Measurements from ENCODE around the gene RBP5.
A peak's percentile ranks its signal among the peaks of the same experiment; 100 is the strongest.

RBP5 gene, protein sequence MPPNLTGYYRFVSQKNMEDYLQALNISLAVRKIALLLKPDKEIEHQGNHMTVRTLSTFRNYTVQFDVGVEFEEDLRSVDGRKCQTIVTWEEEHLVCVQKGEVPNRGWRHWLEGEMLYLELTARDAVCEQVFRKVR

DNA sequence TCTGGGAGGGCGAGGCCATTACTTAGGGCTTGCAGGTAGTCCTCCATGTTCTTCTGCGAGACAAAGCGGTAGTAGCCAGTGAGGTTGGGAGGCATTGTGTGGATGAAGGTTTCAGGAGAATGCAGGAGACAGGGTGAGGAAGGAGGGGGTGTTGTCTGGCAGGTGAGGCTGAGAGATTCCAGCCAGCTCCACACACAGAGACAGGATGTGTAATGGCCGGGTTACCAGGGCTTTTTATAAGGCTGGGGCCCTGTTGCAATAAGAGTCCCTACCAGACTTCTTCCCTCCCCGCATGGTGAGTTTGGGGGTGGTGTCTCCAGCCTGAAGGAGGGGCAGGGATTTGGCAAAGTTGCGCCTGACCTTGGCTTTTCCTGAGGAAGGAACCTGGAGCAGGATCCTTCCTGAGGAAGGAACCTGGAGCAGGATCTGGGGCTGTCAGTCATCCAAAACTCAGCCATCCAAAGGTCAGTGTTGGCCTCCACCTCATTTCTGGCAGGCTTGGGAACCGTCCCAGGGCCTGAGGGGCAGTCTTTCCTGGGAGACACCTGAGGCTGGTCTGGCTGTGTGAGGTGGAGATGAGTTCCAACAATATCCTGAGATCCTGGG lies at the start of gene RBP5:
RBP5 (minus strand) TSS at position 209 of the 606 bp plus-strand sequence; CDS start at position 95, 114 bp downstream.
- no peak for ATAC-seq

DNA sequence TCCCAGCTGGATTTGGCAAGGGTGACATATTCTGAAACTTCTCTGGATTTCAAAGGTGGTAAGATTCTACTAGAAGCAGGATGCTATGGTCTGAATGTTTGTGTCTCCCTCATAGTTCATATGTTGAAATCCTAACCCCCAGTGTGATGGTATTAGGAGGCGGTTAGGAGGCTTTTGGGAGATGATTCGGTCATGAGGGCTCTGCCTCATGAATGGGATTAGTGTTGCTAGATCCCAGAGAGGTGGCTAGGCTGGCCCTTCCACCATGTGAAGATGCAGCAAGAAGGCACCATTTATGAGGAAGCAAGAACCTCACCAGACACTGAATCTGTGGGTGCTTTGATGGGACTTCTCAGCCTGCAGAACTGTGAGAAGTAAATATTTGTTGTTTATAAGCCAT lies 49.8 kb upstream of the RBP5 start:
- ATAC-seq = no peak

DNA sequence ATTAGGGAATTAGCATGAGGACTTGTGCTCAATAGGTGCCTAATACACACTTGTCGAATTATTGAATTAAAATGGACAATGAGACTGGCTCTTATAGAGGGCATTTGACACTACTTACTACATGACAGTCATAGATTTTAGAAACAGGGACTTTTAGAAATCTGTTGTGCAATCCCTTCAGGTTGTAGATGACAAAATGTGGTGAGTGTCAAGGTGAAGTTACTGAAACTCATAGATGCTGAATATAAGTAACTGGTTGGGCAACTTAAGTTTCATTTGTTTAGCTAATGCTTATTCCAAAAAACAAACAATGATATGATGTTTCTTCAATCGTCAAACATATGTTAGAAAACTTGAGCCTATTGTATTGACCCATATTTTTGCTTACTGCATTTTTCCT lies 47.9 kb upstream of the RBP5 start:
- ATAC-seq = no peak

DNA sequence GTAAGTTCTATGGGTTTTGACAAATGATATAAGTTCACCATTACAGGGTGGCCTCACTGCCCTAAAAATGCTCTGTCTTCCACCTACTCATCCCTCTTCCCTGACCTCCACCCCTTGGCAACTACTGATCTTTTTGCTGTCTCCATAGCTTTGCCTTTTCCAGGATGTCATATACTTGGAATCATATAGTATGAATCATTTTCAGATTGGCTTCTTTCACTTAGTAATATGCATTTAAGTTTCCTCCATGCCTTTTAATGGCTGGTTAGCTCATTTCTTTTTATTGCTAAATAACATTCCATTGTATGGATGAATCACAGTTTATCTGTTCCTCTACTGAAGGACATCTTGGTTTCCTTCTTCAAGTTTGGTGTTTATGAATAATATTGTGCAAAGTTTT lies 46.8 kb upstream of the RBP5 start:
- ATAC-seq = no peak

DNA sequence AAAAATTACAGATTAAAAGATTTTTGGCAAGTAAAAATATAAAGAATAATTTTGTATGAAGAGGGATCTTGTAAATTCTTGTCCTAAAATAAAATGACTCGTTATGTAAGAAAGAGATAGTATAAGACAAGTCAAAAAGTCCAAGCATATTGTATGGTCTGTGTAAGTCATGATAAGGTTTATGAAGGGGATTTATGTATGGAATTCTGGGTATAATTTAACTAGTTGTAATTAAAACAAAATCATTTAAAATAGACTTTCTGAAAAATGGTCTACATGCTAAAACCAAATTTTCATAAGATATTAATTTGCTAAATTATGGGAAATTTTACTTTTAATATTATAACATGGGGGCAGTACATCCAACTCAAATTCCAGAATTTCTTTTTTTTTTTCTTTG lies 43.2 kb upstream of the RBP5 start:
- ATAC-seq = no peak

DNA sequence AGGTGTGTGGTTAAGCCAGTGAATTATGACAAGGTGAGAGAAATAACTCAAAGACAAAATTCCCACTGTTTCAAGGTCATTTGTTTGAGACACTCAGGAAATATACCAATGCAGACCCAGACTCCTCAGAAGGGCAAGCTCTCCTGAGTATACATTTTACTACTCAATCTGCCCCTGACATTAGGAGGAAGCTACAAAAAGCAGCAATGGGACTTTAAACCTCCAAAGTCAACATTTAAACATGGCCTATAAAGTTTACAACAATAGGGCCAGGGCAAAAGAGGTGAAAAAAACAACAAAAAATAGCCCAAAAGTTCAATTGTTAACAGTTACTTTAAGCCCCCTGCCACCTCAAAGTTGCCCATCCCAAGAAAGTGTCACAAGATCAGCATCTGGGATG lies 41.3 kb upstream of the RBP5 start:
- no peak for ATAC-seq

DNA sequence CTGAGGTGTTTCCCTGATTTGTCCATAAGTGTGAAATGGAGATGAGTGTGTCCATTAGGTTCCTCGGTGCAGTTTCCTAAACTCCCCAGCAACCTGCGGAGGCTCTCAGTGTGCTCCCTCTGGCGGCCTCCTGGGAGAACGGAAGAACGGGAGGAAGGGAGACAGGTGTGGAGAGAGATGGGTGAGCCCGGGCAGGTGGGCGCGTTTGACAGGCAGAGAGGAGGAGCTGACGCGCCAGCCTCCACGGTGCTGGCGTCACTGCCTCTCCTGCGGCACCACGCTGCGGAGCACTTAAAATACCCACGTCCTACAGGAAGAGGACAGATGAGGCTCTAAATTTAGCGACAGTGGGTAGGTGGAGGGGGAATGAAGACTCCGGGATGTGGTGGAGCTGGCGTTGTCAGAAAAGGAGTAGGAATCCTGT lies 34.0 kb upstream of the RBP5 start:
- ATAC-seq = peak; percentile 51 to 63

DNA sequence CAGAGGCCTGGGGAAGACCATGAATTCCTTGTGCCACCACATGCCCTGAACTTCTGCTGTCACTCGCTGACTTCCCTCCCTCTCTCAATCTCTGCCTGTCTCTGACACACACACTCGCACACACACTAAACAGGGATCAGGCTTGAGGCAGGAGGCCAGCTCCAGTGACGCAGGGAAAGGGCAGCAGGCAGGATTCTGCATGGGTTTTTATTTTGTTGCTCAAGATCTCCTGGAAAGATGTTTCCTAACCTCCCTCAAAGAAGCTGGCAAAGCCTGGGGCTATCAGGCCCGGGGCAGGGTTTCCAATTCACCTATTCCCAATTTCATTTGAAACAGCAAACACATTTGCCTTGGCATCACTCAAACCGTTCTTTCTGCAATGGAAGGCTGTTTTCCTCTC lies 33.1 kb upstream of the RBP5 start:
- ATAC-seq = no peak

DNA sequence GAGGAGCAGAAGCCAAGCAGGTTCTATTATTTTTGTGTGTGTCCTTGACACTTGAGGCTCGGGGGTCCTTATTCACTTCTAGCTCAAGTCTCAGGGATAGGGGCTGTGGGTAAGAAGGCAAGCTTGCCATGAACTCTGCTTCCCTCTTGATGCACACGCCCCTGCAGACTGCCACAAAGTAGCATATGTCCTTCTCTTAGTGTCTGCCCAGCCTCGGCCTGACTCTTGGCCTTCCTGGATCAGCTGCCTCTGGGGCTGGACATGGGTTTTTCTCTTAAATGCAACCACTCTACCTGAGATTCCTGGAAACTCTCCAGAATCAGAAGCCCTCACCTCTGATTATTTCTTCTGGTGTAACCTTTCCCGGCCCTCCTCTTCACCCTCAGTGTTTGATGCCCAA lies 32.6 kb upstream of the RBP5 start:
- no peak for ATAC-seq

DNA sequence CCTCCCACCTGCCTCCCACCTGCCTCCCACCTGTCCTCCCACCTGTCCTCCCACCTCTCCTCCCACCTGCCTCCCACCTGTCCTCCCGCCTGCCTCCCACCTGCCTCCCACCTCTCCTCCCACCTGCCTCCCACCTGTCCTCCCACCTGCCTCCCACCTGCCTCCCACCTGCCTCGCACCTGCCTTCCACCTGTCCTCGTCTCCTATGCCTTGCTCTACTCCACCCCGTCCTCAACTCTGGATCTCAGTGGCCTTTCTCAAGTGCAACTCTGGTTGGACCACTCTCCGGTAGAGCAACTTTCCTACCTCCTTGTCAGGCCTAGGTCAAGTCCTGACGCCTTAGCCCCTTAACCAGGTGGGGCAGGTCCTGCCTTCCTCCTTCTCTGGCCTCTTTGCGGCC lies 31.5 kb upstream of the RBP5 start:
- no peak for ATAC-seq

DNA sequence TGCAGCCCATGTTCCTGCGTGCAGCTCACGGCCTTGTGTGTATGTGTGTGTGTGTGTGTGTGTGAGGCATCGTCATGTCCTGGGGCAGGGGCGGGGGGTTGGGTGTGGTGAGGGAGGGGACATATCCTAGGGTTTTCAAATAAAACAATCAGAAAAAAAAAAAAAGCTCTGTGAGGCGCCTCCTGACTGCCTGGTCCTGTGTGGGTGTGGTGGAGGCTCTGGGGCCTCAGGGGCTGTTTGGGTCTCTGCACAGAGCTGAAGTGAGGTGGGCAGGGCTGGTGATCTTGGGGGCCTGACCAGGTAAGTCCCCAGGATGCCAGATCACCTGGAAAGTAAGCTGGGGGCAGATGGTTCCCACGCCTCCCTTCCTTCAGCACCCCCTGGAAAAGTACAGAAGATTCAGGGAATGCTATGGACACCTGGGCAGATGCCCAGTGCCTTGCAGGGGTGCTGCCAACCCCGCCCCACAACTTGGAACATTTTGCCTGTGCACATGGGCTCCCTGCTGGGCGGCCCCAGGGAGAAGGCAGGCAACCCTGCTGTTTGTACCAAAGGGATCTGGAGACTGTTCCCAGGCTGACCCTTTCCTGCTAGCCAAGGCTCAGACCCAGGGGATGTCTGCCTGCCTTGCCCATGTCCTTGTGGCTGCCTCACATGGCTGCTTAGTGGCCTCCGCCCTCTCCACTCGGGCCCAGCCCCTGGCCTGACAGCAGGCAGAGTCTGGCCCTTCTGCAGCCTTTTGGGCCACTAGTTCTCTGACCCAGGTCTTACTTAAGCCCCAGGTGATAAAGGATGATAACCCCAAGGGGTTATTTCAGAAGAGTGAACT lies 30.3 kb upstream of the RBP5 start:
- ATAC-seq = no peak

DNA sequence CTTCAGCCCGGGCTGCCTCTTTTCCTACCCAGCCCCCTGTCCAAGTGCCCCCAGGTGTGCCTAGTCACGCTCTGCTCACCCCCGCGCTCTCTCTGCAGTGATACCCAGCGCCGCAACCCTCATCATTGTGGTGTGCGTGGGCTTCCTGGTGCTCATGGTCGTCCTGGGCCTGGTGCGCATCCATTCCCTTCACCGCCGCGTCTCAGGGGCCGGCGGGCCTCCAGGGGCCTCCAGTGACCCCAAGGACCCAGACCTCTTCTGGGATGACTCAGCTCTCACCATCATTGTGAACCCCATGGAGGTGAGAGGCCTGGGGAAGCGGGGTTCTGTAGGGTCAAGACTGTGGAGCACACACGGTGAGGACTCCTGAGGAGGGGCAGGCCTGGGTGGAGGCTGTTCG lies 28.7 kb upstream of the RBP5 start:
- no peak for ATAC-seq

DNA sequence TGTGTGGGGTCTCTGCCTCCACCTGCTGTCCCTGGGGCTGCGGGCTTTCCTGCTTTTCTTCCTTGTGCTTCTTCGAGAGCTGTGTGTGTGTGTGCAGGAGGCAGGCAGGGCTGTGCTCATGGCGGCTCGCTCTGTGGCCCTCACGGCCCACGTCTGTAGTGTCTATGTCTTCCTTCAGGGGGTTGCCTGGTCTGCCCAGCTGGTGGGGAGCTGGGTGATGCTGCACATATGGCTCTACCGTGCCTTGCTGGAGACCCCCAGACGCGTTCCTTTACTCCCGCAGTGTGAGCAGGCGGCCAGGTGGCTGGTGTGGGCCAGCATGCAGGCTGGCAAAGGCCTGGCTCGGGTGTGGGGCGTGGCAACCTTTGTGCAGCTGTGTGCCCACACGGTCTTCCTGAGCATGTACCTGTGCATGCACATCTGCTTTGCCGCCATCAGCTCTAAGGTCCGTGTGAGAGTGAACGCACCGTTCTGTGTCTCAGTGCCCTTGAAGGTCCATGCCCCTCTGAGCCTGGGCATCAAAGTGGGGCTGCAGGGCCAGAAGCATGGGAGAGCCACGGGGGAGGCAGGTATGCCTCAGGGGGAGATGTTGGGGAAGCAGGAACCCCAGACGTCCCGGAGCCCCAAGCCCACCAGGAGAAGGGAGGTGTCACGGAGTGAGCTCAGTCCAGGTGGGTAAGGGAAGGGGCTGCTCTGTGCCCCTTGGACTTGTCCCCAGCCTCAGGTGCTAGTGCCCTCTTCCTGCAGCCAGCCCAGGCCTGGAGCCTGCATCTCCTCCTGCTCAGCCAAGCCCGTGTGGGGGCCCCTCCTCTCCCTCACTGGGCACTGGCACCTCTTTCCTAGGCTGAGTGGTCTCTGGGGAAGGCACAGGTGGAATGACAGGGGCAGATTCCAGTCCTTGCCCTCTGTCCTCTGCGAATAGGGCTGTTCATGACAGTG lies 27.8 kb upstream of the RBP5 start:
- no peak for ATAC-seq

DNA sequence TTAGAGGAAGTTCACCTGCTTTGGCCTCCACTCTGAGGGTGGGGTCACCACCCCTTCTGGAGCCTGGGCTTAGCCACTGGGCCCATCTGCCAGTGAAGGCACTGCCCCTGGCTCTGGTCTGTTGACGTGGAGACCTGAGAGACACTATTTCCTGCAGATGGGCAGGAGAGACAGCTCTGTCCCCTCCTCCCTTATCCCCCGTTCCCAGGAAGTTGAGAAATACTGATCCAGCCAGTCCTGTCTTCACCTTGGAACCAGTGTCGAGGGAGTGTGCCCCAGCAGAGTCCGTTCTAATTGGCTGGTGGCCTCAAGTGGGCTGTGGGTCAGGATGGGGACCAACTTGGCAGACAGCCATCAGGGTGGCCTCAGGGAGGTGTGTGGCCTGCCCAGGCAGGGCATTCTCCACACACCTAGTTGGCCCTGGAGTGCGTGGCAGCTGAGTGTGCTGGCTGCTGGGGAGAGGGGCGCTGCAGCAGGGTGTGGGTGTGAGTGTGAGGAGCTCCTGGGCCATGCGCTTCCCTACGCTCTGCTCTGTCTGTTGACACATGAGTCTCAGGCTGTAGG lies 26.9 kb upstream of the RBP5 start:
- no peak for ATAC-seq

DNA sequence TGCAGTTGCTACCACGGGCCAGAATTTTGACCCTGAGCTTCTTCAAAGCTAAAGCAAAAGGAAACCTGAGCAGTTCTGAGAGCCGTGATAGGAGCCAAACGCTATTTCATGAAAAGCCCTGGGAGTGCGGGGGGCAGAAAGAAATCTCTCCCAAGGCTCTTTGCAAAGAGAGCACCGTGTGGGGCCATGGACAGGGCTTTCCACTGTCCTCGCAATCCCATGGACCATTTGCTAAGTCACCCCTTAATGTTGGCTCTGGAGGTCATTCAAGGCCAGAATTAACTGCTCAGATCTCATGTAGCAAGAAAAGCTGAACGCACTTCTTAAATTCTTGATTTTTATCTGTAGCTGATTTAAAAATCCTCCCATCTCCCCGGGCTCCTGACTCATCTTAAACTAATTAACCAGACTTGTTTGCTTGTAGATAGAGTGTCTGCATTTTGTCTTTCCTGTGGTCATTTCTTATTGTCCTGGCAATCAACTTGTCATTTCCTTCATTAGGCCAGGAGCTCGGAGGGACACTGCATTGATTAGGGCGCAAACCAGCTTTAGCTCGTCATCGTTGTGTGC lies 26.3 kb upstream of the RBP5 start:
- ATAC-seq = no peak

DNA sequence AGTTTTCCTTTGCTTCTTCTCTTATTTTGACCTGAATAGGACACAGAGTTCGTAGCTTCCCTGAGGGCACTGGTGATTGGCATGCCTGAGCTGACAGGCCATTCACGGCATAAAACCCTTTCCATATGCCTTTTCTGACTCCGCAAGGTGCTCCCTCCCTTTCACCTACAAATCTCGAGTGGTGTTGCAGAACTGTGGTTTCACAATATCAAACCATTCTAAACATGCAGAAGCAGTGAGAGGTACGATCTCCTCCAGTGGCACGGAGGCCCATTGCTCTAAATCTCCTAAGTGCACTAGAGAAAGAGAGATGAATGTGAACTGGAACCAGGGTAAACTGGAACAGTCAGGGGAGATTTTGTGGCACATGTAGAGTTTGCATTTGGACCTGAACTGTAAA lies 25.4 kb upstream of the RBP5 start:
- no peak for ATAC-seq

DNA sequence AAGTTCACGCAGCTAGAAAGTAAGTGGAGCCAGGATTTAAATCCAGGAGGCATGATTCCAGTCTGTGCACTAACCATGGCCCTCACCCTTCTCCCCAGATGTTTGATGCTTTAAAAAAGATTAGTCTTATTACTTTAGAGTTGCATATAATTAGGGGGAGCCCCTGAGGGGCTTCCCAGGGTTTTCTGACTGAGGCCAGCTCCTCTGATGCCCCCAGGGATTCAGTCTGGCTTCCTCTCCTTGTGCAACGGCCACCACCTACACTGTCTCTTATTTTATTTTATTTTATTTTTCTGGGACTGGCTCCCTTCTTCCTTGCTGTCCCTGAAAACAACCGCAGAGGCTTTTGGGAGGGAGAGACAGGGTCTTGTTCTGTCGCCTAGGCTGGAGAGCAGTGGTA lies 24.1 kb upstream of the RBP5 start:
- no peak for ATAC-seq

DNA sequence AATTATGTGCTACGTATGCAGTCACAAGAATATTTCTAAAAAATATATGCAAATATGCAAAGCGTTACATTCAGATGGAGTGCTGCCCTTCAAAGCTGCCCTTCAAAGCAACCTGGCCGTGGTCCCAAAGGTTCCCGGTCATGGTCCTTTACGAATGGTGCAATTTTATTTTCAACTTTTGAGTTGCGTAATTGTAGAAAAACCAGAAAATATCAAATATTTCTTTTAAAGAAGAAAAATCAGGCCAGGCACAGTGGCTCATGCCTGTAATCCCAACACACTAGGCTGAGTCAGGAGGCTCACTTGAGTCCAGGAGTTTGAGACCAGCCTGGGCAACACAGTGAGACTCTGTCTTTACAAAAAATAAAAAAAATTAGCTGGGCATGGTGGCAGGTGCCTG lies 22.8 kb upstream of the RBP5 start:
- ATAC-seq = no peak

DNA sequence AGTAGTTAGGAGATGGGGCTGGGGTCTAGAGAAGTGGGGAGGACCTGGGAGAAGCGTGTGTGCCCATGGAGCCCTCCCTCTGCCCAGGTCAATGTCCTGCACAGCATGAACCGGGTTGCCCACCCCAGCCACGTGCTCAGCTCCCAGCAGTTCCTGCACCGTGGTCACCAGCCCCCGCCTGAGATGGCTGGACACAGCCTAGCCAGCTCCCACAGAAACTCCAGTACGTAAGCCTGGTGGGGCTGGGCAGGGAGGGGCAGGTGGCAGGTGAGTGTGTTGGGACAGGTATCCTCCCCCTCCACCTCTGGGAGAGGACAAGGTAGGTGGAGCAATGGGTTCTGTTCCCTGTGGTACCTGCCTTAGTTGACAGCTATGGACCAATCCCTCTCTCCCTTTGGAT lies 22.2 kb upstream of the RBP5 start:
- no peak for ATAC-seq

DNA sequence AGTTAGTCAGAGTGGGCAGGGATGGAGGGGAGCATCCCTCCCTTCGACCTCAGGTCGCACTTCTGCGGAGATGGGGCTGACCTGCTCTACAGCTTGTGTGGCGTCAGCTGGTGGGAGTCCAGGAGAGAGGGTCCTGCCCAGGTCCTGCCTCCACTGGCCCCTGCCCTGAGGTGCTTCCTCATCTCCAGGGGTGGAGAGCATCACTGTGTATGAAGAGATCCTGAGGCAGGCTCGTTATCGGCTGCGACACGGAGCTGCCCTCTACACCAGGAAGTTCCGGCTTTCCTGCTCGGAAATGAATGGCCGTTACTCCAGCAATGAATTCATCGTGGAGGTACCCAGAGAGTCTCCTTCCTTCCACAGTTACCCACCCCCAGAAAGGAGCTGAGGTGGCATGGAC lies 21.7 kb upstream of the RBP5 start:
- no peak for ATAC-seq

DNA sequence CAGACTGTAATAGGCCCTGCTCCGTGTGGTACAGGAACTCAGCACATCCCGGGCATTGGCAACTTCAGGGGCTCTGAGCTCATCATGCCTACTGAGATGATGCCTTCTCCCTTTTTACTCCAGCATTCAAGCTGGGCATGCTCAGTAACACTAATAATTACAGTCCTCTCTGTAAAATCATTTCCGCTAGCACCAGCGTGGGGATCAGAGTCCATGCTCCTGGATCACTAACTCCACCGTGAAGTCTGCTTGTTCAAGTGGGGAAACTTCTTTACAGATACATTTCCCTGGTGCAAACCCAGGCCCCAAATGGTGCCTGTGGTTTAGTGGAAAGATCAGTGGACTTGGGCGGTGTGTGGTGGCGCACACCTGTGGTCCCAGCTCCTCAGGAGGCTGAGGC lies 18.2 kb upstream of the RBP5 start:
- ATAC-seq = no peak

DNA sequence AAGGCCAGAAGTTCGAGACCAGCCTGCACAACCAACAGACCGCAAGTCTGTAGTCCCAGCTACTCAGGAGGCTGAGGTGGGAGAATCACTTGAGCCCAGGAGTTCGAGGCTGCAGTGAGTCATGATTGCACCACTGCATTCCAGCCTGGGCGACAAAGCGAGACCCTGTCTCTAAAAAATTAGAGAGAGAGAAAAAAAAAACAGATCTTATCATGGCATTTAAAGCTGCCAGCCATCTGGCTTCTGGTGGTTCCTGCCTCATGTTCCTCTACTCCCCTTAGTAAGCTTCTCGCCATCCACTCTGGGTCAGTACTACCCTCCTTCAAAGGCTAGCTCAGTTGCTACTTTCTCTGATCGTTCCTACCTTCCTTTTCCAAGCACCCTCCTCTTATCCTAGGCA lies 17.5 kb upstream of the RBP5 start:
- ATAC-seq = no peak

DNA sequence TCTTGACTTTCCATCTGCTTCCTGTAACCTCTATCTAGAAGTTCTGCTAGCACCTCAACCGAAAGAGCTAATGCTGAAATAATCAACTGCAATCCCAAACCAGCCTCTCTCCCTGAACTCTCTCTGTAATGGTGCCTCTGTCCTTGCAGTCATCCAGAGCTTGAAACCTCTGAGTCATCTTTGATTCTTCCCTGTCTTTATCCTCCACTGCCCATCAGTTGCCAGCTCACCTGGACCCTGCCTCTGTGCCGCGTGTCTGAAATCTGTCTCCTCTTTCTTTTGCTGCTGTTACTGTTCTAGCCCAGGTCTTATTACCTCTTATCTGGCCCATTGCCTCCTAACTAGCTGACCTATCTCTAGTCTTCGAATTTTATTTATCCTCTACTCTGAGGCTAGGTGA lies 17.0 kb upstream of the RBP5 start:
- ATAC-seq = no peak
